Lung (tissue), 12 donors: Measurements from ENCODE around the gene IL4. TPM values are rescaled to one million over a fixed set of nuclear protein-coding genes. Genes with fewer than 3 reads are reported as not detected.

Source experiments
- ATAC-seq: fragments of 200-7000 bp; cut with Tn5 transposase; one replicate; pipeline ENCODE4 v1.9.1; 2020; ENCODE audit warnings: moderate number of reproducible peaks; ENCODE audit not compliant: insufficient read depth, low FRiP score
- DNase-seq, 3 donors: peaks; one replicate each; pipeline ENCODE4 v3.0.0-alpha.2; 2013 to 2017
- H3K27ac ChIP-seq, 2 donors: one replicate each; pipeline ENCODE4 v1.5.1; 2013; ENCODE audit warnings: mild to moderate bottlenecking in 2 of 2, moderate library complexity in 2 of 2, control low read depth in 1 of 2, inconsistent platforms in 1 of 2, low read depth in 1 of 2, low read length in 1 of 2
- H3K27me3 ChIP-seq, 3 donors: one replicate each; pipeline ENCODE4 v1.5.1; 2013; ENCODE audit warnings: low read length in 2 of 3; ENCODE audit not compliant: control insufficient read depth in 3 of 3, insufficient read depth in 3 of 3
- H3K36me3 ChIP-seq, 4 donors: one replicate each; pipeline ENCODE4 v1.5.1; 2013; ENCODE audit warnings: low read length in 4 of 4, mild to moderate bottlenecking in 1 of 4, moderate library complexity in 1 of 4; ENCODE audit not compliant: control insufficient read depth in 4 of 4, insufficient read depth in 4 of 4
- H3K4me1 ChIP-seq, 5 donors: one replicate each; pipeline ENCODE4 v1.5.1; 2013; ENCODE audit warnings: low read length in 5 of 5, mild to moderate bottlenecking in 2 of 5, moderate library complexity in 1 of 5; ENCODE audit not compliant: control insufficient read depth in 5 of 5, insufficient read depth in 5 of 5
- H3K4me3 ChIP-seq: one replicate; pipeline ENCODE4 v1.5.1; 2013; ENCODE audit warnings: mild to moderate bottlenecking, control low read depth, moderate library complexity
- H3K9ac ChIP-seq, 2 donors: one replicate each; pipeline ENCODE4 v1.5.1; 2013; ENCODE audit warnings: low read length in 2 of 2, control low read depth in 1 of 2; ENCODE audit not compliant: insufficient read depth in 1 of 2
- H3K9me3 ChIP-seq, 4 donors: one replicate each; pipeline ENCODE4 v1.5.1; 2013; ENCODE audit warnings: low read length in 3 of 4, mild to moderate bottlenecking in 1 of 4, moderate library complexity in 1 of 4; ENCODE audit not compliant: control insufficient read depth in 4 of 4, insufficient read depth in 3 of 4
- CTCF ChIP-seq: IDR thresholded peaks from 2 replicates; pipeline ENCODE4 v1.5.1; 2012; ENCODE audit warnings: mild to moderate bottlenecking; ENCODE audit errors: control extremely low read depth, extremely low read depth
- WGBS, 2 donors: extraction: QIAGEN DNeasy Blood & Tissue Kit; methylation state at CpG; one replicate each; pipeline ENCODE4 v1.1.7; 2013; 5-methylcytosine and 5-hydroxymethylcytosine counted together
- polyA plus RNA-seq, 2 donors: library from polyadenylated mRNA; stranded (reverse); fragments of 200-250 nt; gene quantifications; one replicate each; pipeline ENCODE4 v1.2.1, GENCODE V29; 2013
- total RNA-seq, 2 donors: library from RNA; depleted of rRNA in 1 of 2; stranded (reverse); fragments of >200 nt in 1 of 2; gene quantifications; one replicate each; pipeline ENCODE4 v1.2.1, GENCODE V29; 2014 to 2021
- donor health status: control.
- donor health status: control.
- donor health status: Bipolar disorder and iron deficiency.
- donor health status: healthy.
- donor health status: DM: yes; HTN: yes; CAD: no.

The IL4 gene
- total and polyA plus RNA-seq, 4 donors, result not detected

GRCh38 chr5:132644177-132644576 lies 29.6 kb upstream of the IL4 start:
- ATAC-seq (no peak), DNase-seq (no peak)
- Histone ChIP-seq H3K27me3 (no peaks in the 10 kb centered on the region), H3K9me3 (peaks cover 0 to 8% (median 2%) of the 10 kb centered on the region in 4 donors), H3K36me3 (peaks cover 13 to 23% (median 19%) of the 10 kb centered on the region in 4 donors), H3K27ac (no peak overlapping the region), H3K9ac (no peak overlapping the region), H3K4me1 (no peaks in the 10 kb centered on the region), H3K4me3 (no peak overlapping the region)
- no peak for TF ChIP-seq CTCF

GRCh38 chr5:132646583-132647266 lies 27.1 kb upstream of the IL4 start:
- H3K27ac ChIP-seq, result no peak overlapping the region
- H3K9ac ChIP-seq, result no peak overlapping the region
- 89 to 94% methylated on average over 11 of the region's 11 CpGs for WGBS, 2 donors
- H3K4me3 ChIP-seq, result no peak overlapping the region
- no peak for TF ChIP-seq CTCF
- ATAC-seq (no peak), DNase-seq (no peak)
- H3K4me1 ChIP-seq, result no peaks in the 10 kb centered on the region
- H3K9me3 ChIP-seq, result peaks cover 0 to 8% (median 2%) of the 10 kb centered on the region in 4 donors
- H3K27me3 ChIP-seq, result no peaks in the 10 kb centered on the region
- peaks cover 7 to 10% (median 7%) of the 10 kb centered on the region in 4 donors for H3K36me3 ChIP-seq

DNA sequence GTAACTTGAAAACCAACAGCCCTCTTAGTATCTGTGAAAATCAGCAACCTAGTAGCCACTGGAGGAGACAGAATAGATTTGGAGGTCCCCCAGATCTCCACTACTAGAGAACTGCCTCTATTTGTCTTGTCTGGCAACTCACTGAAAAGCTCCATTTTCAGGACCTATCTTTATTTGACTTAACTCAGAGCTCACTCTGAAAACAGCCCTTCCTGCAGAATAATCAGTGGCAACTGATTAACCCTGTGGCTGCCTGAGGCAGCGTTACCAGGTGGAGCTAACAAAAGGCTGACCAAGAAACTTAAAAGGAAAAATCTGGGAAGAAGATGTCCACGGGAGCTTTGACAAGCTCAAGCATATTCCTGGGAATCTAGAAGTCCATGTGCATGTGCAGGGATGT lies 26.3 kb upstream of the IL4 start:
- H3K9me3 ChIP-seq, result peaks cover 0 to 8% (median 2%) of the 10 kb centered on the region in 4 donors
- no peak overlapping the region for H3K9ac ChIP-seq
- H3K27me3 ChIP-seq, result peaks cover 0 to 4% (median 0%) of the 10 kb centered on the region in 3 donors
- no peak overlapping the region for H3K4me3 ChIP-seq
- TF ChIP-seq CTCF, result no peak
- no peaks in the 10 kb centered on the region for H3K4me1 ChIP-seq
- ATAC-seq, result no peak
- H3K27ac ChIP-seq, result no peak overlapping the region
- WGBS, 2 donors, result 93 to 97% methylated on average over 2 of the region's 2 CpGs
- H3K36me3 ChIP-seq, result peaks cover 1 to 5% (median 5%) of the 10 kb centered on the region in 4 donors
- no peak for DNase-seq
